HG02938 (cell line): ENCODE measurements around the gene TJAP1.
"Not testable (repeated sequence)": the region's sequence is repeated elsewhere in the genome, so short reads cannot be mapped to it uniquely, and the experiment has no call there.

Experiments used
- ATAC-seq: cut with Tn5 transposase; IDR thresholded peaks from one replicate; pipeline ENCODE4 v1.9.1; 2021; ENCODE audit warnings: mild to moderate bottlenecking, moderate library complexity; ENCODE audit not compliant: unreplicated experiment

Gene TJAP1

DNA sequence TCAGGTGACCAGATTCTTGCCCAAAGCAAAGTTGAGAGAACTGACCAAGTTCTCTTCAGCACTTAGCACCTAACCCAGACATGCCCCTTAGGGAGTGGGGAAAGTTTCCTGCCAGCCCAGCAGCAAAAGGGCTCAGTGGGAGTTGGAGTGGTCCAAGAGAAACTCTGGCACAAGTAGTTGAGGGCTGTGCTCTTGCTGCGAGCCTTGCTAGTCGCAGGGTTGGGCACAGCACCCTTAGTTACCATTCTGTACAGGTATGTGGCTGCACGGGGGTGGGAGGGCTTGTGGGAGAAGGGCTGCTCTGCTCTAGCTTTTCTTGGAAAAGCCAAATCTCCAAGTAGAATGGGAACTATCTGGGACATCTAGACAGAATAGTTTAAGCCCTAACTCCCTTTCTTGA, 45.9 kb downstream of the TJAP1 start:
- no peak for ATAC-seq

- ATAC-seq = no peak
Observed at GRCh38 chr6:43524483-43524961, 47.2 kb downstream of the TJAP1 start.

GRCh38 chr6:43532201-43532600, 54.8 kb downstream of the TJAP1 start:
- ATAC-seq = no peak

GRCh38 chr6:43538986-43539385, 61.6 kb downstream of the TJAP1 start:
- ATAC-seq = not testable (repeated sequence)

DNA sequence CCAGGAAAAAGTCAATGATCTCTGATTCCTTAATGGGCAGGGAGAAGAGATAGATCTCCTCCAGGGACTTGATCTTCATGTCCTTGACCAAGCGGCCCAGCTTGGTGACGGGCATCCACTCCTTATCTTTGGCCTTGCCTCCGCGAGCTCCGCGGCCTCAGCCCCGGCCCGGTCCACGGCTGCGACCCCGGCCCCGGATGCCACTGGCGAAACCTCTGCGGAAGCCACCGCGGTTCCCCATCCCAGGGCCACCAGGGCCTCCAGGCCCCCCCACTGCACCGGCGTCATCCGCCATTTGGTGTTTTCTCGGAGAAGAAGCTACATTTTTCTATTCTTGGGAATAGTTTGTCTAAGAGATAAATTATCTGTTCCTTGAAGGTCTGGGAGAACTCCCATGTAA, 62.0 kb downstream of the TJAP1 start:
- ATAC-seq = not testable (repeated sequence)

DNA sequence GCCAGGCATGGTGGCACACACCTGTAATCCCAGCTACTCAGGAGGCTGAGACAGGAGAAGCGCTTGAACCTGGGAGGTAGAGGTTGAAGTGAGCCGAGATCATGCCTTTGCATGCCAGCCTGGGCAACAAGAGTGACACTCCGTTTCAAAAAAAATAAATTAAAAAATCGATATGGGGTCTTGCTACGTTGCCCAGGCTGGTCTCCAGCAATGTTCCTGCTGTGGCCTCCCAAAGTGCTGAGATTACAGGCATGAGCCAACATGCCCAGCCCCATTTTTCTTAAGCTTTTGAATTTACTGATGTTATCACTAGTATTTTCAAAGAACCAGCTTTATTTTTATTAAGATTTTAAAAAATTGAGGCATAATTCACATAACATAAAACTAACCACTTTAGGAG, 63.1 kb downstream of the TJAP1 start:
- no peak for ATAC-seq

DNA sequence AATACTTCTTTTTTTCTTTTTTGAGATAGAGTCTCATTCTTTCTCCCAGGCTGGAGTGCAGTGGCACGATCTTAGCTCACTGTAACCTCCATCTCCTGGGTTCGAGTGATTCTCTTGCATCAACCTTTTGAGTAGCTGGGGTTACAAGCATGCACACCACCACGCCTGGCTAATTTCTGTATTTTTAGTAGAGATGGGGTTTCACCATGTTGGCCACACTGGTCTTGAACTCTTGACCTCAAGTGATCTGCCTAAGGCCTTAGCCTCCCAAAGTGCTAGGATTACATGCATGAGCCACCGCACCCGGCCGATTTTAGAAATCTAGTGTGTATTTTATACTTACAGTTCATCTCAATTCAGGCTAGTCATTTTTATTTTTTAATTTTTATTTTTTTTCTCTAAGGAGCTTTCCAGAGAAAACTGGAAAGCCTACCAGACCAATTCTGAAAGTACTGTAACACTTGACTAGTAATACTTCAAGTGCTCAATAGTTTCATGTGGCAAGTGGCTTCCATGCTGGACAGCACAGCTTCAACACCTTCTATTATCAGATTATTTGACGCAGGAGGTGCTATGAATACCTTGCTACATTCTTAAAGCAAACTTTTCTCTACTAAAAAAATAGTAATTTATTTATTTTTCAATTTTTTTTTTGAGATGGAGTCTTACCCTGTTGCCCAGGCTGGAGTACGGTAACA, 64.6 kb downstream of the TJAP1 start:
- no peak for ATAC-seq

- ATAC-seq = no peak
Observed at GRCh38 chr6:43544461-43544860, 67.1 kb downstream of the TJAP1 start.

- ATAC-seq = no peak
Observed at GRCh38 chr6:43547222-43547621, 69.9 kb downstream of the TJAP1 start.
